ENCODE measurements around the gene NPFFR1.

The NPFFR1 gene

DNA sequence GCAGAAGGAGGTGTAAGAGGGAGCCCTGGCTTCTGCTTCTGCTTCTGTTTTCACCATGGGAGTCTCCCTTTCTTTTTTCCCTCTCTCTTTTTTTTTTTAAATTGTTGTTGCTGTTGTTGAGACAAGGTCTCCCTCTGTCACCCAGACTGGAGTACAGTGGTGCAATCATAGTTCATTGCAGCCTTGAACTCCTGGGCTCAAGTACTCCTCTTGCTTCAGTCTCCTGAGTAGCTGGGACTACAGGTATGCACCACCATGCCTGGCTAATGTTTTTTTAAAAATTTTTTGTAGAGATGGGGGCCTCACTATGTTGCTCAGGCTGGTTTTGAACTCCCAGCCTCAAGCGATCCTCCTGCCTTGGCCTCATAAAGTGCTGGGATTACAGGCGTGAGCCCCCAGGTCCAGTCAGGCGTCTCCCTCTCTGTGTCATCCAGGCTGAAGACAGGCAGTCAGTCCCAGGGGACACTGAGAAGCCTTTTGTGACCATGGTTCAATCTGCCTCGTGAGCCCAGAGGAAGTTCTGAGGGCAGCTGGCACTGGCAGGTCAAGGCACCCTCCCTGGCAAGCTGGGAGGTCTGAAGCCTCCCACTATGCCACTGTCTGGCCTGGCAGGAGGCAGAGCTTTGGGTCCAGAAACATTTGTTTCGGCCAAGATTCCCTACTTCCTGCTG is 33.6 kb upstream of the NPFFR1 start:
- no peak overlapping the region for H3K4me3 ChIP-seq (ENCODE audit: low read depth, low read length)
- TF ChIP-seq, protein P1, sequence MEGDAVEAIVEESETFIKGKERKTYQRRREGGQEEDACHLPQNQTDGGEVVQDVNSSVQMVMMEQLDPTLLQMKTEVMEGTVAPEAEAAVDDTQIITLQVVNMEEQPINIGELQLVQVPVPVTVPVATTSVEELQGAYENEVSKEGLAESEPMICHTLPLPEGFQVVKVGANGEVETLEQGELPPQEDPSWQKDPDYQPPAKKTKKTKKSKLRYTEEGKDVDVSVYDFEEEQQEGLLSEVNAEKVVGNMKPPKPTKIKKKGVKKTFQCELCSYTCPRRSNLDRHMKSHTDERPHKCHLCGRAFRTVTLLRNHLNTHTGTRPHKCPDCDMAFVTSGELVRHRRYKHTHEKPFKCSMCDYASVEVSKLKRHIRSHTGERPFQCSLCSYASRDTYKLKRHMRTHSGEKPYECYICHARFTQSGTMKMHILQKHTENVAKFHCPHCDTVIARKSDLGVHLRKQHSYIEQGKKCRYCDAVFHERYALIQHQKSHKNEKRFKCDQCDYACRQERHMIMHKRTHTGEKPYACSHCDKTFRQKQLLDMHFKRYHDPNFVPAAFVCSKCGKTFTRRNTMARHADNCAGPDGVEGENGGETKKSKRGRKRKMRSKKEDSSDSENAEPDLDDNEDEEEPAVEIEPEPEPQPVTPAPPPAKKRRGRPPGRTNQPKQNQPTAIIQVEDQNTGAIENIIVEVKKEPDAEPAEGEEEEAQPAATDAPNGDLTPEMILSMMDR (IDR thresholded peaks at IDR 0.05; ENCODE audit: low read depth, low read length), result no peak
- in situ Hi-C loops (cut with HindIII; ENCODE audit: low sequenced_read_pairs), result no loop called here
- no peak for DNase-seq (ENCODE audit: low read depth, low spot score)

DNA sequence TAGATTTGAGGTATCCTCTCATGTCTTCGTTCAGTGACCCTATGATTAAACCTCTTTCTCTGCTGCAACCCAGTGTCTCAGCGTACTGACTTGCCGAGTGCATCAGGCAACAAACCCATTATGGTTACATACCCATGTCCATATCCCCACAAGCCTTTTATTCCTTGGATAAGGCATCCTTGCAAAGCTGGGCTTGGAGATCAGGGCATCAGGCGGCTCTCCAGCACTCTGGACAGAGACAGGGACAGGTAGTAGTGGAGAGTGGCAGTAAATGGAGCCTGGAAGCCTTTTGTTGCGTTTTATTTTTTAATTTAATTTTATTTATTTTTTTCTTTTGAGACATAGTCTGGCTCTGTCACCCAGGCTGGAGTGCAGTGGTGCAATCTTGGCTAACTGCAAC is 32.0 kb upstream of the NPFFR1 start:
- no peak for DNase-seq (ENCODE audit: low read depth, low spot score)
- in situ Hi-C loops (cut with HindIII; ENCODE audit: low sequenced_read_pairs), result no loop called here
- TF ChIP-seq, protein P1 (IDR thresholded peaks at IDR 0.05; ENCODE audit: low read depth, low read length), result no peak
- no peak overlapping the region for H3K4me3 ChIP-seq (ENCODE audit: low read depth, low read length)

DNA sequence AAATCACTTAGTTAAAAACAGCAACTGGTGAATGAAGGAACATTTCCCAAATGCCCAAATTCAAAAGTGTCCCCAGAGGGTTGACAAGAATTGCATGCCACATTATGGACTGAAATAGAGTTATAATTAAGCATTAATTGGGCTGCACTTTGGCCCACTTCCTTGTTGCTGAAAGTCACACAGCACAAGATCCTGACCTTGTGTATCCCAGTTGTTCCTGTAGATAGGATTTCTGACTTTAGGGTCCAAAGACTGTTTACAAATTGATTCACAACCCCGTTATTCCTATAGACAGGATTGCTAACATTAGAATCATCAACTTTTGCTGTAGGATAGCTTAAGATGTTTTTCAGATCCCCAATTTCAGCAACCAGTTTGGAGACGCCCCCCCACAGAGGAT is 31.5 kb upstream of the NPFFR1 start:
- no peak for DNase-seq (ENCODE audit: low read depth, low spot score)
- in situ Hi-C loops (cut with HindIII; ENCODE audit: low sequenced_read_pairs), result no loop called here
- TF ChIP-seq, protein P1 (IDR thresholded peaks at IDR 0.05; ENCODE audit: low read depth, low read length), result no peak
- no peak overlapping the region for H3K4me3 ChIP-seq (ENCODE audit: low read depth, low read length)

DNA sequence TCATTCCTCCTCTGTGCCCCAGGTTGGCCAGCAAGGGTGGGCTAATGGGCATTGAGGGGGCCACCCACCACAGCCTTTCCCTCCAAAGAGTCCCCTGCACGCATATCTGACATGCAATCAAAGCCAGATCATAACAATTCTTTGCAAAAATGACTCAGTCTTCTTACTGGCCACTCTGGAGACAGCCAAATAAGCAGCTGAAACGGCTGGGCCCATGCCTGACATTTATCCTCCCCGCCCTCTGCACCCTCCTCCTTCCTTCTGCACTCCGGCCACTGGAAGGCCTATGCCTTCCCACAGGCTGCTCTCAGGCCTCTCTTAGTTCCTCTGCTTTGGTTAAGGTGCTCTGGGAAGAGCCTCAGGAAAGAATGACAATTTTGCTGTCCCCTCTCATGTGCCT is 29.2 kb upstream of the NPFFR1 start:
- H3K4me3 ChIP-seq (ENCODE audit: low read depth, low read length), result no peak overlapping the region
- DNase-seq (ENCODE audit: low read depth, low spot score), result no peak
- in situ Hi-C loops (cut with HindIII; ENCODE audit: low sequenced_read_pairs), result no loop called here
- TF ChIP-seq, protein P1 (IDR thresholded peaks at IDR 0.05; ENCODE audit: low read depth, low read length), result no peak

DNA sequence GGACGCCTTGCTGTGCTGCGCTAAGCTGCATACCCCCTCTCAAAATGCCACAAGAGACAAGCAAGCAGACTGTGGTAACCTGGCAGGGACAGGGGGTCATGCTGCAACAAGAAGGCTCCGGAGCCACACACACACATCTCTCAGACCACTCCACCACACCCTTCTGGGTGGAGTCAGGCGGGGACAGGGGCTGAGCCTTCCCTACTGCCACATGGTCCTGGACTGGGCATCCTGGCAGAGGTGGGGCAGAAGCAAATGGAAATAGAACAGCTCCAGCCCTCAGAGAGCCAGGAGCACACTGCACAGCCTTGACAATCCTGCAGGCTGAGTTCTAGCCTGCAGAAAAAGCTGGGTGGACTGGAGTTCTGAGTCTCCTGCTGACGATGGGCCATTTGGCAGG is 28.4 kb upstream of the NPFFR1 start:
- in situ Hi-C loops (cut with HindIII; ENCODE audit: low sequenced_read_pairs), result no loop called here
- TF ChIP-seq, protein P1 (IDR thresholded peaks at IDR 0.05; ENCODE audit: low read depth, low read length), result no peak
- H3K4me3 ChIP-seq (ENCODE audit: low read depth, low read length), result no peak overlapping the region
- no peak for DNase-seq (ENCODE audit: low read depth, low spot score)

DNA sequence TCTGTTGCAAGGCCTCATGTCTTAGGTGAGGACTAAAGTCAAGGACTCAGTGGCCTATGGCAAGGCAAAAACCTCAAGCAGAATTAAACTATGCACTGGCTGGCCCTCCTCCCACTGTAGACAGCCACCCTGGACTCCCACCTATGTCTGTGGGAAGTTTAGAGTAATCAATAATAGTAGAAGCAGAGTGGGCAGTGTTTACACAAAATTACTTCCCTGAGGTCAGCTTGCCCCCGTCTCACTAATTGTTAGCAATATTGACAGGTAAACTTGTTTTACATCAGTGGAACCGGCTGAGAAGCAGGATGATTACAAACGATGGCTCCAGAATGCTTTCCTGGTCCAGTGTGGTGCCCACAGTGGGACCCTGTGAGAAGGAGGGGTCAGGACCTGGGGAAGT is 27.9 kb upstream of the NPFFR1 start:
- in situ Hi-C loops (cut with HindIII; ENCODE audit: low sequenced_read_pairs), result no loop called here
- TF ChIP-seq, protein P1 (IDR thresholded peaks at IDR 0.05; ENCODE audit: low read depth, low read length), result no peak
- DNase-seq (ENCODE audit: low read depth, low spot score), result no peak

More for the DNA sequence above, 27.9 kb upstream of the NPFFR1 start:
- H3K4me3 ChIP-seq (ENCODE audit: low read depth, low read length), result no peak overlapping the region

Data from astrocyte of the spinal cord (primary cell).